K562 (cell line): ENCODE results near the gene EIF4G2. TPM values are rescaled to one million over a fixed set of nuclear protein-coding genes. Genes with fewer than 3 reads are reported as not detected.
A peak's percentile ranks its signal among the peaks of the same experiment; 100 is the strongest.

Source experiments
- ATAC-seq: fragments of 200-7000 bp; cut with Tn5 transposase; 3 replicates; pipeline ENCODE4 v1.9.1; 2020; ENCODE audit warnings: moderate library complexity
- BruUV-seq: library from RNA; stranded (reverse); fragments of 400-500 nt; replicated peaks from 2 replicates; lab custom pipeline; 2021; lab: Mats Ljungman, UMichigan
- CTCF ChIA-PET: fragments of 300-600 bp; formaldehyde crosslinking; extraction: SDS; loops from one replicate; lab custom pipeline; 2021; ENCODE audit warnings: low intra/inter-chr PET ratio; lab: Yijun Ruan, JAX
- POLR2A ChIA-PET: fragments of 300-600, 350-650 bp; sonication (Branson Sonifier 250); formaldehyde crosslinking; extraction: SDS; loops from one replicate; lab custom pipeline; 2021; ENCODE audit warnings: antibody characterized with exemption, inconsistent platforms; lab: Yijun Ruan, JAX
- DNase-seq, 4 experiments: peaks; one replicate each; pipeline versions ENCODE4 v3.0.0 to v3.0.0-alpha.2; 2011 to 2018; ENCODE audit warnings: low spot score in 3 of 4, mixed read lengths in 3 of 4; ENCODE audit errors: extremely low read depth in 1 of 4
- FAIRE-seq: peaks from 2 replicates; lab custom pipeline; 2011; peaks lifted over from hg19 to GRCh38; lab: Jason Lieb, UNC
- H2AFZ ChIP-seq: 2 replicates; pipeline ENCODE4 v1.6.0; 2011; ENCODE audit warnings: low read depth, low read length, control low read depth, inconsistent platforms
- H3K27ac ChIP-seq: fragments of 200-600 bp; 3 replicates; pipeline ENCODE4 v1.8.0; 2011; ENCODE audit warnings: low read depth, mild to moderate bottlenecking, control low read depth, inconsistent platforms, low read length, moderate library complexity, mixed read lengths; ENCODE audit errors: extremely low read depth
- H3K27me3 ChIP-seq, 2 experiments: fragments of 300-600 bp in 1 of 2; 2 replicates in 1 of 2; 3 replicates in 1 of 2; pipeline versions ENCODE4 v1.6.0 to v1.8.0; 2011; ENCODE audit warnings: inconsistent platforms in 2 of 2, low read length in 2 of 2, mild to moderate bottlenecking in 1 of 2, mixed read lengths in 1 of 2, moderate library complexity in 1 of 2; ENCODE audit not compliant: control insufficient read depth in 2 of 2, insufficient read depth in 2 of 2
- H3K36me3 ChIP-seq: fragments of 300-600 bp; 3 replicates; pipeline ENCODE4 v1.8.0; 2011; ENCODE audit warnings: mild to moderate bottlenecking, low read length, inconsistent platforms; ENCODE audit not compliant: control insufficient read depth, insufficient read depth
- H3K4me1 ChIP-seq, 2 experiments: fragments of 200-600 bp in 1 of 2; replicated peaks in 1 of 2; 2 replicates in 1 of 2; 3 replicates in 1 of 2; pipeline versions ENCODE4 v1.5.1 to v1.8.0; 2011; ENCODE audit warnings: inconsistent platforms in 2 of 2, low read length in 2 of 2, mild to moderate bottlenecking in 1 of 2, mixed read lengths in 1 of 2, moderate library complexity in 1 of 2; ENCODE audit not compliant: control insufficient read depth in 2 of 2, insufficient read depth in 2 of 2
- H3K4me2 ChIP-seq: 2 replicates; pipeline ENCODE4 v1.6.1; 2011; ENCODE audit warnings: low read length, control low read depth, inconsistent platforms, mixed read lengths; ENCODE audit not compliant: insufficient read depth
- H3K4me3 ChIP-seq: fragments of 200-600 bp; sonication (generic), shearing (Covaris generic); 2 replicates; pipeline ENCODE4 v1.5.1; 2016; ENCODE audit warnings: control low read depth, inconsistent platforms
- H3K79me2 ChIP-seq: fragments of 200-600 bp; 3 replicates; pipeline ENCODE4 v1.8.0; 2011; ENCODE audit warnings: low read length, inconsistent platforms; ENCODE audit not compliant: control insufficient read depth, insufficient read depth
- H3K9ac ChIP-seq, 2 experiments: 2 replicates each; pipeline versions ENCODE4 v1.6.0 to v1.6.1; 2011; ENCODE audit warnings: low read depth in 2 of 2, low read length in 2 of 2, control low read depth in 1 of 2, inconsistent platforms in 1 of 2, mild to moderate bottlenecking in 1 of 2, mixed read lengths in 1 of 2; ENCODE audit not compliant: insufficient read depth in 1 of 2
- H3K9me1 ChIP-seq: one replicate; pipeline ENCODE4 v1.6.0; 2011; ENCODE audit warnings: inconsistent platforms, mild to moderate bottlenecking, low read length, moderate library complexity; ENCODE audit not compliant: control insufficient read depth, insufficient read depth
- H3K9me3 ChIP-seq: replicated peaks from 2 replicates; pipeline ENCODE4 v1.5.1; 2011; ENCODE audit warnings: low read depth, low read length, inconsistent platforms; ENCODE audit not compliant: control insufficient read depth, insufficient read depth
- H4K20me1 ChIP-seq: replicated peaks from 2 replicates; pipeline ENCODE4 v1.6.1; 2011; ENCODE audit warnings: low read length, inconsistent platforms, mixed read lengths; ENCODE audit not compliant: control insufficient read depth, insufficient read depth
- CBX3 ChIP-seq, 2 experiments: IDR thresholded peaks; 1 replicate in 1 of 2; 2 replicates in 1 of 2; pipeline ENCODE4 v1.6.1; 2012; ENCODE audit warnings: inconsistent platforms in 2 of 2, low read length in 2 of 2, borderline replicate concordance in 1 of 2, control low read depth in 1 of 2
- GTF2A2 ChIP-seq: IDR thresholded peaks from 2 replicates; pipeline ENCODE4 v1.6.1; 2016; ENCODE audit warnings: mild to moderate bottlenecking, missing genetic modification characterization, missing compliant biosample characterization
- KDM2B ChIP-seq: fragments of 250-450 bp; sonication (Bioruptor Pico); IDR thresholded peaks from 2 replicates; pipeline ENCODE4 v1.8.0; 2021; ENCODE audit warnings: mild to moderate bottlenecking, moderate library complexity
- MCM5 ChIP-seq: fragments of 450-650 bp; IDR thresholded peaks from 2 replicates; pipeline ENCODE4 v1.6.1; 2016; ENCODE audit warnings: low read depth
- MTA3 ChIP-seq: fragments of 450-650 bp; formaldehyde crosslinking; IDR thresholded peaks from 2 replicates; pipeline ENCODE4 v1.6.1; 2017; ENCODE audit warnings: mild to moderate bottlenecking, borderline replicate concordance
- NCOA2 ChIP-seq, 2 experiments: fragments of 450-650 bp; IDR thresholded peaks; 2 replicates each; pipeline ENCODE4 v1.6.1; 2018; ENCODE audit warnings: mild to moderate bottlenecking in 2 of 2, moderate library complexity in 1 of 2; ENCODE audit not compliant: partially characterized antibody in 2 of 2
- NFATC3 ChIP-seq: fragments of 450-650 bp; IDR thresholded peaks from 2 replicates; pipeline ENCODE4 v1.6.1; 2017; ENCODE audit warnings: mild to moderate bottlenecking
- PHB2 ChIP-seq: fragments of 450-650 bp; IDR thresholded peaks from 2 replicates; pipeline ENCODE4 v1.6.1; 2017; ENCODE audit warnings: low read depth
- RBM22 ChIP-seq: fragments of 200-400 bp; formaldehyde crosslinking; IDR thresholded peaks from 2 replicates; pipeline ENCODE4 v1.6.1; 2018; ENCODE audit warnings: low read length, low read depth; ENCODE audit not compliant: poor library complexity, severe bottlenecking
- SMARCE1 ChIP-seq: fragments of 450-650 bp; IDR thresholded peaks from 2 replicates; pipeline ENCODE4 v1.7.1; 2016; ENCODE audit warnings: mild to moderate bottlenecking
- TFAM ChIP-seq: fragments of 250-450 bp; sonication (Bioruptor Pico); conservative IDR thresholded peaks from 2 replicates; pipeline ENCODE4 v1.5.0; 2021; ENCODE audit warnings: mild to moderate bottlenecking, moderate library complexity
- THRAP3 ChIP-seq: fragments of 450-650 bp; IDR thresholded peaks from 2 replicates; pipeline ENCODE4 v1.6.1; 2016; ENCODE audit warnings: mild to moderate bottlenecking, inconsistent platforms, borderline replicate concordance
- ZFP36 ChIP-seq: fragments of 150-350 bp; IDR thresholded peaks from 2 replicates; pipeline ENCODE4 v1.6.1; 2018; ENCODE audit warnings: low read length, low read depth; ENCODE audit not compliant: partially characterized antibody
- ZNF184 ChIP-seq: sonication (generic); formaldehyde crosslinking; IDR thresholded peaks from 2 replicates; pipeline ENCODE4 v1.5.0; 2020; ENCODE audit warnings: missing genetic modification reagents
- WGBS: fragments of 100-300 bp; shearing (Covaris generic); methylation state at CpG from one replicate; pipeline ENCODE4 v1.1.6; 2016; ENCODE audit warnings: low coverage, mixed read lengths; ENCODE audit not compliant: insufficient coverage; ENCODE audit errors: missing lambda C conversion rate; 5-methylcytosine and 5-hydroxymethylcytosine counted together
- in situ Hi-C: fragments of 300-500 bp; cut with MboI; formaldehyde crosslinking; loops from 4 replicates; pipeline ENCODE4 v1.15.0; 2018; ENCODE audit warnings: inconsistent platforms, mixed read lengths
- intact Hi-C: fragments of 100-400 bp; cut with micrococcal nuclease; formaldehyde crosslinking; loops from 2 replicates; pipeline ENCODE4 v1.14.2; 2022
- polyA plus RNA-seq, 8 experiments: library from polyadenylated mRNA; depleted of rRNA in 4 of 8; stranded (reverse) in 5 of 8; unstranded in 3 of 8; fragments of >200 nt; fragmentation: Nextera tagmentation in 2 of 8; fragmentation: Illumina TruSeq in 1 of 8; extraction: Ambion mirVana in 2 of 8; extraction: Trizol in 1 of 8; gene quantifications; 2 replicates each; pipeline versions ENCODE4 v1.2.1 to v1.2.3, GENCODE V29; 2011 to 2014; ENCODE audit warnings: inconsistent platforms in 1 of 8, missing spikeins in 1 of 8
- total RNA-seq, 7 experiments: library from RNA; depleted of rRNA in 6 of 7; stranded (reverse); fragments of >200 nt in 6 of 7; fragmentation: Illumina TruSeq in 2 of 7; extraction: Trizol in 2 of 7; gene quantifications; 2 replicates each; pipeline versions ENCODE4 v1.2.1 to v1.2.3, GENCODE V29; 2011 to 2021; ENCODE audit warnings: low replicate concordance in 1 of 7
- TF ChIP-seq, protein P1 (sequence below), 2 experiments: fragments of 200-800 bp in 1 of 2; sonication (Bioruptor generic) in 1 of 2; sonication (generic) in 1 of 2; formaldehyde crosslinking in 1 of 2; IDR thresholded peaks in 1 of 2; conservative IDR thresholded peaks in 1 of 2; 2 replicates each; pipeline versions ENCODE4 v1.5.0 to v1.6.1; 2016 to 2020; ENCODE audit warnings: missing compliant biosample characterization in 1 of 2, missing genetic modification characterization in 1 of 2, missing genetic modification reagents in 1 of 2
- TF ChIP-seq, protein P2 (sequence below): sonication (generic); formaldehyde crosslinking; IDR thresholded peaks from 2 replicates; pipeline ENCODE4 v1.8.0; 2022; ENCODE audit warnings: mild to moderate bottlenecking, low read depth, missing genetic modification reagents

Gene EIF4G2
- total and polyA plus RNA-seq, 9 of the 15 experiments (the other 6 are each of a cell fraction or from before 2014, with no cell fraction given), result 206 to 790 (median 646) TPM

DNA sequence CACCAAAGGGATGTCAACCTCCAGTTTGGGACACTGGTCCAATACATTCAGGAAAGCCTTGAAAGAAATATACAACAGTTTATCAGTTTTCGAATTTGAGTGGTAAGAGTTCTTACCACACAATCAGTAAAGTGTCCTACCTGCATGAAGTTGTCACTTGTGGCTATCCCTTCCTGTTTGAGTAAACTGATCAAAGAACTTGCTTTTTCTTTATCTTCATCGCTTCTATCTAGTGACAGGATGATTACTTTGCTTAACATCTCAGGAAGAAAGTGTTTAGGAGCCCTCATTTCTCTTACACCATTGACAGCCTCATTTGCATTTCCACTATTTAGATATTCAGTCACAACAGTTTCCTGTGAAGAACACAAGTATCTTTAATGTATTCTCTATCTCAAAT lies 8.4 kb downstream of the EIF4G2 start:
- TF ChIP-seq TFAM (CRISPR knock-in tag) (no peak), ZFP36 (no peak), CBX3 (IDR thresholded peaks at IDR 0.05; ENCODE audit: borderline replicate concordance in 1 of 2, low read length in 2 of 2) (no peak), KDM2B (CRISPR knock-in tag) (no peak), THRAP3 (no peak), PHB2 (no peak), RBM22 (no peak), MCM5 (no peak), GTF2A2 (tag) (no peak), MTA3 (no peak), ZNF184 (no peak), NCOA2 (IDR thresholded peaks at IDR 0.05; ENCODE audit: partially characterized antibody in 2 of 2) (no peak), NFATC3 (no peak), SMARCE1 (no peak)
- TF ChIP-seq, protein P1, sequence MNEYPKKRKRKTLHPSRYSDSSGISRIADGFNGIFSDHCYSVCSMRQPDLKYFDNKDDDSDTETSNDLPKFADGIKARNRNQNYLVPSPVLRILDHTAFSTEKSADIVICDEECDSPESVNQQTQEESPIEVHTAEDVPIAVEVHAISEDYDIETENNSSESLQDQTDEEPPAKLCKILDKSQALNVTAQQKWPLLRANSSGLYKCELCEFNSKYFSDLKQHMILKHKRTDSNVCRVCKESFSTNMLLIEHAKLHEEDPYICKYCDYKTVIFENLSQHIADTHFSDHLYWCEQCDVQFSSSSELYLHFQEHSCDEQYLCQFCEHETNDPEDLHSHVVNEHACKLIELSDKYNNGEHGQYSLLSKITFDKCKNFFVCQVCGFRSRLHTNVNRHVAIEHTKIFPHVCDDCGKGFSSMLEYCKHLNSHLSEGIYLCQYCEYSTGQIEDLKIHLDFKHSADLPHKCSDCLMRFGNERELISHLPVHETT (CRISPR knock-in tag; conservative IDR thresholded peaks at IDR 0.05 in 1 of 2, IDR thresholded peaks at IDR 0.05 in 1 of 2), result no peak
- TF ChIP-seq, protein P2, sequence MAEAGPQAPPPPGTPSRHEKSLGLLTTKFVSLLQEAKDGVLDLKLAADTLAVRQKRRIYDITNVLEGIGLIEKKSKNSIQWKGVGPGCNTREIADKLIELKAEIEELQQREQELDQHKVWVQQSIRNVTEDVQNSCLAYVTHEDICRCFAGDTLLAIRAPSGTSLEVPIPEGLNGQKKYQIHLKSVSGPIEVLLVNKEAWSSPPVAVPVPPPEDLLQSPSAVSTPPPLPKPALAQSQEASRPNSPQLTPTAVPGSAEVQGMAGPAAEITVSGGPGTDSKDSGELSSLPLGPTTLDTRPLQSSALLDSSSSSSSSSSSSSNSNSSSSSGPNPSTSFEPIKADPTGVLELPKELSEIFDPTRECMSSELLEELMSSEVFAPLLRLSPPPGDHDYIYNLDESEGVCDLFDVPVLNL (CRISPR knock-in tag), result no peak
- 97% methylated on average over 2 of the region's 2 CpGs for WGBS
- H4K20me1 ChIP-seq, result peaks cover 12% of the 10 kb centered on the region; the same call in 1 of the 2 replicates
- POLR2A ChIA-PET, result interaction anchor here (0.6 to 5.6 kb wide), 4 partner anchors 9 to 324 kb away, joined by 3 to 105 read pairs (median 4); partner anchors contain the start of gene EIF4G2
- H2AFZ ChIP-seq, result no peak overlapping the region
- no peak for DNase-seq
- CTCF ChIA-PET, result no interaction called here
- peaks cover 97% of the 10 kb centered on the region for H3K36me3 ChIP-seq
- no peaks in the 10 kb centered on the region for H3K27me3 ChIP-seq
- no peaks in the 10 kb centered on the region for H3K9me3 ChIP-seq
- no peaks in the 10 kb centered on the region for H3K9me1 ChIP-seq
- TSS peak; percentile 11 for BruUV-seq
- peaks cover 19% of the 10 kb centered on the region for H3K79me2 ChIP-seq
- no peak overlapping the region for H3K4me2 ChIP-seq
- no peak overlapping the region for H3K9ac ChIP-seq
- no peak overlapping the region for H3K4me3 ChIP-seq
- no peak for ATAC-seq
- no peak for FAIRE-seq
- in situ Hi-C loops, result no loop called here
- H3K4me1 ChIP-seq, result no peaks in the 10 kb centered on the region
- intact Hi-C loops, result no loop called here
- H3K27ac ChIP-seq, result no peak overlapping the region
